ENCODE measurements around the gene SKIC3. TPM values are rescaled to one million over a fixed set of nuclear protein-coding genes. Genes with fewer than 3 reads are reported as not detected.

Gene SKIC3
- total and polyA plus RNA-seq, 8 donors, result 12.5 to 181 (median 43.4) TPM

DNA sequence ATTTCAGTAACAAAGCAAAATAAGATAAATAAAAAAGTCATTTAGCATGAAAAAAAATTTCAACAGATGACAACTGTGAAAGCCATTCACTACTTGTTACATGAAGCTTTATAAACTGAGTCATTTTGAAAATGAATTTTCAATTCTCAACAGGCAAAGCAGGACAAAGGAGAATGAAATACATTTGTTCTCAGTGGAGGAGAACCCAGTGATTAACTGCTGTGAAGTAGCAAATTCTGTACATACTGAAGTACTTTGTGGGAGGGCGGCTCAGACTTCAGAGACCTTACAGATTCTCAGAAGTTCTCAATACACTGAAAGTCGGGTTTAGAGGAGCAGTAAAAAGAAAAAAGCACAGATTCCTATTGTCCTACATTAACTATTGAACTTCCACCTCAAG is 21.7 kb downstream of the SKIC3 start:
- intact Hi-C loops (cut with DNase I; ENCODE audit: low total_unique reads), result no loop called here
- no peaks in the 10 kb centered on the region for H3K27me3 ChIP-seq
- TF ChIP-seq POLR2AphosphoS5 (IDR thresholded peaks at IDR 0.05), result no peak
- TF ChIP-seq, protein P1, sequence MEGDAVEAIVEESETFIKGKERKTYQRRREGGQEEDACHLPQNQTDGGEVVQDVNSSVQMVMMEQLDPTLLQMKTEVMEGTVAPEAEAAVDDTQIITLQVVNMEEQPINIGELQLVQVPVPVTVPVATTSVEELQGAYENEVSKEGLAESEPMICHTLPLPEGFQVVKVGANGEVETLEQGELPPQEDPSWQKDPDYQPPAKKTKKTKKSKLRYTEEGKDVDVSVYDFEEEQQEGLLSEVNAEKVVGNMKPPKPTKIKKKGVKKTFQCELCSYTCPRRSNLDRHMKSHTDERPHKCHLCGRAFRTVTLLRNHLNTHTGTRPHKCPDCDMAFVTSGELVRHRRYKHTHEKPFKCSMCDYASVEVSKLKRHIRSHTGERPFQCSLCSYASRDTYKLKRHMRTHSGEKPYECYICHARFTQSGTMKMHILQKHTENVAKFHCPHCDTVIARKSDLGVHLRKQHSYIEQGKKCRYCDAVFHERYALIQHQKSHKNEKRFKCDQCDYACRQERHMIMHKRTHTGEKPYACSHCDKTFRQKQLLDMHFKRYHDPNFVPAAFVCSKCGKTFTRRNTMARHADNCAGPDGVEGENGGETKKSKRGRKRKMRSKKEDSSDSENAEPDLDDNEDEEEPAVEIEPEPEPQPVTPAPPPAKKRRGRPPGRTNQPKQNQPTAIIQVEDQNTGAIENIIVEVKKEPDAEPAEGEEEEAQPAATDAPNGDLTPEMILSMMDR (IDR thresholded peaks at IDR 0.05), result no peak
- no peak for TF ChIP-seq POLR2A (IDR thresholded peaks at IDR 0.05)
- TF ChIP-seq EP300 (IDR thresholded peaks at IDR 0.05), result no peak
- no peak overlapping the region for H3K27ac ChIP-seq
- WGBS, 5 donors, result 67 to 76% (median 68%) methylated on average over 2 of the region's 2 CpGs
- peaks cover 21 to 86% (median 71%) of the 10 kb centered on the region in 4 donors for H3K36me3 ChIP-seq
- no peak for DNase-seq
- no peaks in the 10 kb centered on the region for H3K9me3 ChIP-seq
- peaks cover 0 to 8% (median 0%) of the 10 kb centered on the region in 4 donors for H3K4me1 ChIP-seq
- no peak overlapping the region for H3K4me3 ChIP-seq

DNA sequence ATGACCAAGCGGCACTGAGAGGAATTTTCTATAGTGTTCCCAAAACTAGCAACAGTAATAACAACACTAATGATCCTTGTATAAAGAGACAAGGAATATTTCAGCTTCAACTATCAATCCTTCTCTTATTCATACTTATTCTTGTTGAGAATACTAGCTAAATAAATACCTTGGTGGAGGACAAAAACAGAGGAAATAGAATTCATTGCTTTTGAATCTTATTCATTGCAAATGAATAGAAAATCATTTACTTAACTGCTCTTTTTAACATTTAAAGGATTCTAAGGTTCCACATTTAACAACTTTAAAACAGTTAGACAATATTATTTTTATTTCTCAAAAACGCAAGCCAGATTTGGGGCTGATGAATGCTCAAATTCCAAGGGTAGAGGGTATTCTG is 22.4 kb downstream of the SKIC3 start:
- peaks cover 25 to 88% (median 74%) of the 10 kb centered on the region in 4 donors for H3K36me3 ChIP-seq

DNA sequence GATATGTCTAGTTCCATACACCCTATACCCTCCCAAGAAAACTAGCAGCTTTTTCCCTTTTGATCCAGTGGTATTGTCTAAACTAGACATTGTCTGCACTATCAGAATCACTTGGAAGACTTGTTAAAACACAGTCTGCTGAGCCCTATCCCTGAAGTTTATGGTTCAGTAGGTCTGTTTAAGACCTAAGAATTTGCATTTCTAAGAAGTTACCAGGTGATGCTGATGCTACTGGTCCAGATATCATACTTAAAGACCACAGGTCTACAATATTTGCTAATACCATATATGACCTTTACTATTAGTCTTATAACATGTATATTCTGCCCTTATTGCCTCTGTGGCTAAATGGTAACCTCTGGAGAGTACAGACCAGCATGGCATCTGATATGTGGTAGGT is 23.3 kb downstream of the SKIC3 start:
- H3K36me3 ChIP-seq, result peaks cover 25 to 88% (median 74%) of the 10 kb centered on the region in 4 donors

More for the DNA sequence above, 22.4 kb downstream of the SKIC3 start:
- Histone ChIP-seq H3K27ac (no peak overlapping the region), H3K4me1 (peaks cover 0 to 3% (median 0%) of the 10 kb centered on the region in 4 donors), H3K4me3 (no peak overlapping the region), H3K9me3 (no peaks in the 10 kb centered on the region), H3K27me3 (no peaks in the 10 kb centered on the region)
- TF ChIP-seq POLR2A (IDR thresholded peaks at IDR 0.05), result no peak
- TF ChIP-seq, protein P1 (IDR thresholded peaks at IDR 0.05), result no peak
- intact Hi-C loops (cut with DNase I; ENCODE audit: low total_unique reads), result no loop called here
- no peak for DNase-seq
- 95 to 98% (median 96%) methylated on average over 2 of the region's 2 CpGs for WGBS, 5 donors

DNA sequence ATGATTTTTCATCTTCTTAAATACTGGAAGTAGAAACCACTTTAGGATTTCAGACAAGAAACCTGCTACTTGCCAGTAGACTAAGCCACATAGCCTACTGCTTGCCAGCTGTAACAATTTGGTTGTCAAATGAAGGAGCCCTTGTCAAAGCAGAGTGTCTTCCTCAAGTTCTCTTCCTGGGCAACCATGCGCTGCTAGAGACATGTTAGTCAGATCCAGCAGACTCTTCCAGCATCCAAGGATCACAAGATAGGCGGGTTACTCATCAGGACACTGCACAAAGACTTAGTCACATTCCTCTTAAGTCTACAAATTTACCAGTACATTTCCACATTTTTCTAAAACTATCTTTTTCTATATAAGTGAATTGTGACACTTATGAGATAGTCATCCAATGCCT is 24.4 kb downstream of the SKIC3 start:
- H3K9me3 ChIP-seq, result no peaks in the 10 kb centered on the region
- intact Hi-C loops (cut with DNase I; ENCODE audit: low total_unique reads), result no loop called here
- DNase-seq, result no peak
- peaks cover 16 to 84% (median 71%) of the 10 kb centered on the region in 4 donors for H3K36me3 ChIP-seq
- 97 to 100% (median 100%) methylated on average over 2 of the region's 2 CpGs for WGBS, 5 donors
- H3K4me1 ChIP-seq, result no peaks in the 10 kb centered on the region
- TF ChIP-seq POLR2AphosphoS5 (IDR thresholded peaks at IDR 0.05) (no peak), POLR2A (IDR thresholded peaks at IDR 0.05) (no peak), EP300 (IDR thresholded peaks at IDR 0.05) (no peak)
- TF ChIP-seq, protein P1 (IDR thresholded peaks at IDR 0.05), result no peak
- H3K4me3 ChIP-seq, result no peak overlapping the region
- no peak overlapping the region for H3K27ac ChIP-seq
- no peaks in the 10 kb centered on the region for H3K27me3 ChIP-seq

More for the DNA sequence above, 23.3 kb downstream of the SKIC3 start:
- DNase-seq, result no peak
- TF ChIP-seq EP300 (IDR thresholded peaks at IDR 0.05) (no peak), POLR2A (IDR thresholded peaks at IDR 0.05) (no peak), POLR2AphosphoS5 (IDR thresholded peaks at IDR 0.05) (no peak)
- TF ChIP-seq, protein P1 (IDR thresholded peaks at IDR 0.05), result no peak
- H3K4me3 ChIP-seq, result no peak overlapping the region
- no peak overlapping the region for H3K27ac ChIP-seq
- H3K27me3 ChIP-seq, result no peaks in the 10 kb centered on the region
- intact Hi-C loops (cut with DNase I; ENCODE audit: low total_unique reads), result no loop called here
- no peaks in the 10 kb centered on the region for H3K4me1 ChIP-seq
- H3K9me3 ChIP-seq, result no peaks in the 10 kb centered on the region

All from stomach (tissue), 9 donors.